Muscle layer of colon (tissue), 2 donors: ENCODE data around the gene KLF13.

Experiments
- H3K27ac ChIP-seq: one replicate; pipeline ENCODE4 v1.7.0; 2013; ENCODE audit warnings: low read depth, mild to moderate bottlenecking, low read length, moderate library complexity
- H3K27me3 ChIP-seq, 2 donors: one replicate each; pipeline ENCODE4 v1.7.0; 2013; ENCODE audit warnings: low read length in 2 of 2, mild to moderate bottlenecking in 2 of 2; ENCODE audit not compliant: insufficient read depth in 2 of 2, control insufficient read depth in 1 of 2
- H3K36me3 ChIP-seq: one replicate; pipeline ENCODE4 v1.7.0; 2013; ENCODE audit warnings: mild to moderate bottlenecking, low read length; ENCODE audit not compliant: insufficient read depth
- H3K4me1 ChIP-seq: one replicate; pipeline ENCODE4 v1.7.0; 2013; ENCODE audit warnings: mild to moderate bottlenecking, low read length; ENCODE audit not compliant: insufficient read depth
- H3K4me3 ChIP-seq, 2 donors: one replicate each; pipeline ENCODE4 v1.7.0; 2013; ENCODE audit warnings: low read length in 2 of 2, low read depth in 1 of 2, mild to moderate bottlenecking in 1 of 2, moderate library complexity in 1 of 2
- H3K9ac ChIP-seq: one replicate; pipeline ENCODE4 v1.7.0; 2013; ENCODE audit warnings: low read length
- H3K9me3 ChIP-seq: one replicate; pipeline ENCODE4 v1.7.0; 2013; ENCODE audit warnings: mild to moderate bottlenecking, low read length
- donor health status: abdominal sarcoma.
- donor health status: Adenocarcinoma of cecum.

Gene KLF13

GRCh38 chr15:31326156-31326874 lies at the start of gene KLF13:
Gene KLF13 (plus strand): TSS chr15:31326835. CDS start chr15:31327213, 378 bp downstream.
- Histone ChIP-seq H3K27me3 (no peaks in the 10 kb centered on the region), H3K4me1 (peaks cover 10% of the 10 kb centered on the region), H3K36me3 (no peaks in the 10 kb centered on the region), H3K27ac (peak within 1 kb of the TSS; percentile 98), H3K4me3 (peak within 1 kb of the TSS; percentile 69 to 81), H3K9ac (peak within 1 kb of the TSS; percentile 49), H3K9me3 (no peaks in the 10 kb centered on the region)

DNA sequence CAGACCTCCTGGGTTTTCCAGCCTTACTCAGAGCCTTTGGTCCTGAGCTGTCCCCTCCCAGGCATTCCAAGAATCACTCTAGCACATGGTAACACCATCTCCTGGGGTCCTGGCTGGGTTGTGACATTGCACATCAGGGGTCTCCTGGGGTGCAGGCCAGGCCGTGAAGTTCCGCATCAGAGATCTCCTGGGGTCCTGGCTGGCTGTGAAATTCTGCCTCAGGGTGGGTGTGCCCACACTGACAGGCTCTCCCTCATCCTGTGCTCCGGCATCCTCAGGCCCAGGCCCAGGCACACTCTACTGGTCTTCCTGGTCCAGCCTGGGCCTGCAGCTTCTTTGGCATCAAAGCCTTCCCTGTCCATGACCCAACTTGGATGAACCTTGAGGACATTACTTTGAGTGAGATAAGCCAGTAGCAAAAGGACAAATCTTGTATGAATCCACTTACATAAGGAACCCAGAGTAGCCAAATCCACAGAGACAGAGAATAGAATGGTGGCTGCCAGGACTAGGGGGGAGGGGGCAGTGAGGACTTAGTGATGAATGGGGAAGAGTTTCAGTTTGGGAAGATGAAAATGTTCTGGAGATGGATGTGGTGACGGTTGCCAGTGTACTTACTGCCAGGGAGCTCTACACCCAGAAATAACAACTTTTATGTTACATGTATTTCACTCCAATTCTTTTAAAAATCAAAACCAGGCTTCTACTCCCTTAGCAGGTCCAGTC lies 49.1 kb upstream of the KLF13 start:
- no peaks in the 10 kb centered on the region for H3K36me3 ChIP-seq
- no peak overlapping the region for H3K9ac ChIP-seq
- no peaks in the 10 kb centered on the region for H3K9me3 ChIP-seq
- no peaks in the 10 kb centered on the region for H3K27me3 ChIP-seq
- H3K4me1 ChIP-seq = no peaks in the 10 kb centered on the region
- H3K4me3 ChIP-seq = no peak overlapping the region
- H3K27ac ChIP-seq = no peak overlapping the region

DNA sequence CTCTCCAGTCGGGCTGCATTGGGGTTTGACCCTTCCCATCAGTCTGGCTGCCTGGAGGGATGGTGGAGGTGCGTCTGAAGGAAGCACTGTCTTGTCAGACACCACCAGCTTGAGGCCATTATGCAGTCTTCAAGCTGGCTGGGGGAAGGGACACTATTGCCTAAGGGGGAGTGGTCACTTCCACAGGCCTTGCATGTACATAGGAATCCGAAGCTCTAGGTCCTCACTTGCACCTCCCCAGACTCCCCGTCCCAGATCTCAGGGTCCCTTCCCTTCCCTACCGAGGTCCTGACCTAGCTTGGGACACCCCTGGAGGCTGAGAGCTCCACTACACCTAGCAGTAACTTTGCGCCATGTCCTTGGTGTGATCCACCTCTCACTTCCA lies 48.6 kb upstream of the KLF13 start:
- no peaks in the 10 kb centered on the region for H3K27me3 ChIP-seq
- H3K9ac ChIP-seq = no peak overlapping the region
- H3K4me1 ChIP-seq = no peaks in the 10 kb centered on the region
- H3K4me3 ChIP-seq = no peak overlapping the region
- no peaks in the 10 kb centered on the region for H3K36me3 ChIP-seq
- no peaks in the 10 kb centered on the region for H3K9me3 ChIP-seq
- H3K27ac ChIP-seq = no peak overlapping the region

DNA sequence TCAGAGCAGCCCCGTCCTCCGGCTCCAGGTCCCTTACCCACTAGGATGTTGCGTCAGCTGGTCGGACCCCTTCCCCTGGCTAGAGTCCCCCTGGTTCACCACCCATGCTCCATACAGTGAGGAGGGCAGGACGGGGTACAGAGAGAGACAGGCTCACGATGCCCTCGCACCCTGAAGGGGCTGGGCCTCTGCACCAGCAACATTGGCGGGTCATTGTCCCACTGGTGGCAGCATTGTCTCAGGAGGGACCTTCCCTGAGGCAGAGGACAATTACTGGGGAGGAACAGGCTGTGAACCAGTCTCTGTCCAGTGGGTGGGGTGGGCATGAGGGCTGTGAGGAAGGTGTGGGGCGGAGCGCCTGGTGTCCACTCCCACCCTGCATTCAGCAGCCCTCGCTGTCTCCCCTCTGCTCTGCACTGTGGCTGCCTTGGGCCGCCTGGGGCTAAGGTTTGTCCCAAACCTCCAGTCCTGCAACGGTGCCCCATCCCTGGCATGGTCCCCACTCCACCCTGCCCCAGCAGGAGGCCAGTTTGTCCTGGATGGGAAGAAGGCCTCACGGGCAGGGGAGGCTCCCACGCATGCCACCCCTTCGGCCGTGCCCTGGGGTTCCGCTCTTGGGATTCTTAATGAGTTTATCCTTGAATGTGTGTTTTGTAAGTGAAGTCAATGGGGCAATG lies 48.0 kb upstream of the KLF13 start:
- H3K9me3 ChIP-seq = no peaks in the 10 kb centered on the region
- H3K27me3 ChIP-seq = no peaks in the 10 kb centered on the region
- no peaks in the 10 kb centered on the region for H3K36me3 ChIP-seq
- no peak overlapping the region for H3K27ac ChIP-seq
- H3K9ac ChIP-seq = no peak overlapping the region
- H3K4me1 ChIP-seq = no peaks in the 10 kb centered on the region
- no peak overlapping the region for H3K4me3 ChIP-seq

DNA sequence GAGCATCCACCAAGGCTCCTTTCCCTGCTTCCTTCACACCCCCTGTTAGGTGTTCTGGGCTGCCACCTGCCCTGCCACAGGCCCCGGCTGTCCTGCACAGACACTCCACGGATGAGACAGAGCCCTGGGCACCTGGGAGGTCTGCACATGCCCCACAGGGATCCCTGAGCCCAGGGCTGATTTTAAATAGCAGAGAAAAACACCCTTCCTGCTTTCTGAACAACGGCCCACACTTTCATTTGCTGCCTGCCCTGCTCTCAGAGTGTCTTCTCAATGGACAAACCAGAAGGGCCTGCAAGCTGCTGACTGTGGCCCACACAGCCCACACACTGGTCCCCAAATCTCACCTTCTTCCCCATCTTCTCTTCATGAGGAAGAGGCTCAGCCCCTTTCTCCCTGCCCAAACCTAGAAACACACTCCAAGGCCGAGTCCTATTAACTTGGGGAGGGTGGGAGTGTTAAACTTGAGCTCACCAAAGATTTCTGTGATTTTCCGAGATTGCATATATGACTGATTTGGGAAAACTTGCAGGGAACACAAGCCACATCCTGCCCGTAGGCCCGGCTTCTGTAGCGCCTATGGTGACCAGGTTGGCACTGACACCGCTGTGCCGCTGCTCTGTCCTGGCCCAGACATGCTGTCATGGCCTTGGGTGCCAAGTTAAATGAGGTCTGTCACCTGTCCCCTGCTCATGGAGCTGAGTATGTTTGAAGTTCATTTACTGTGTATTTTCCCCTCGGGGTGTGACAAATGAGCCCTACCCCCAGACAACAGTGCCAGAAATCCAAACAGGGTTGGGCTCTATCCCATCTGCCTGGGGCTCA lies 47.2 kb upstream of the KLF13 start:
- H3K36me3 ChIP-seq = no peaks in the 10 kb centered on the region
- H3K9ac ChIP-seq = no peak overlapping the region
- no peaks in the 10 kb centered on the region for H3K9me3 ChIP-seq
- no peak overlapping the region for H3K4me3 ChIP-seq
- no peaks in the 10 kb centered on the region for H3K4me1 ChIP-seq
- no peak overlapping the region for H3K27ac ChIP-seq
- no peaks in the 10 kb centered on the region for H3K27me3 ChIP-seq

GRCh38 chr15:31280046-31280830 lies 46.4 kb upstream of the KLF13 start:
- no peak overlapping the region for H3K4me3 ChIP-seq
- no peak overlapping the region for H3K27ac ChIP-seq
- H3K27me3 ChIP-seq = no peaks in the 10 kb centered on the region
- H3K9ac ChIP-seq = no peak overlapping the region
- no peaks in the 10 kb centered on the region for H3K4me1 ChIP-seq
- no peaks in the 10 kb centered on the region for H3K36me3 ChIP-seq
- no peaks in the 10 kb centered on the region for H3K9me3 ChIP-seq

DNA sequence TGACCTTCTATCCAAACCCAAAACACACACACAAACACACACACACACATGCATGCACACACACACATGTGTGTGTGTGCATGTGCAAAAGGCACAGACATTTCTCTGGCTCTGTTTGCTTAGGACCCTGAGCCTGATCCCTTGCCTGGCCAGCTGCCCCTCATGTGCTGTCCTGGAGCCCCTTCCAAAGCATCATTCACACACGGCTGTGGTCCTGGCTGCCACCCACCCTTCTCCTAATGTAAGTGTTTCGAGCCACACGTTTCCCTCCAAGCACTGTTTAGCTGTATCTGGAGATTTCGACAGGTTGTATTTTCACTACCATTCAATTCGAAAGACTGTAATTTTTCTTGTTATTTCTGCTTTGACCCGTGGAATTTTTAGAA lies 45.8 kb upstream of the KLF13 start:
- Histone ChIP-seq H3K4me3 (no peak overlapping the region), H3K36me3 (no peaks in the 10 kb centered on the region), H3K27me3 (no peaks in the 10 kb centered on the region), H3K4me1 (no peaks in the 10 kb centered on the region), H3K9ac (no peak overlapping the region), H3K9me3 (no peaks in the 10 kb centered on the region), H3K27ac (no peak overlapping the region)

GRCh38 chr15:31283043-31283442 lies 43.6 kb upstream of the KLF13 start:
- no peaks in the 10 kb centered on the region for H3K27me3 ChIP-seq
- H3K9ac ChIP-seq = no peak overlapping the region
- H3K9me3 ChIP-seq = no peaks in the 10 kb centered on the region
- no peaks in the 10 kb centered on the region for H3K4me1 ChIP-seq
- H3K27ac ChIP-seq = no peak overlapping the region
- no peaks in the 10 kb centered on the region for H3K36me3 ChIP-seq
- no peak overlapping the region for H3K4me3 ChIP-seq

GRCh38 chr15:31285772-31286261 lies 40.8 kb upstream of the KLF13 start:
- no peaks in the 10 kb centered on the region for H3K27me3 ChIP-seq
- H3K4me1 ChIP-seq = no peaks in the 10 kb centered on the region

GRCh38 chr15:31291048-31291578 lies 35.5 kb upstream of the KLF13 start:
- Histone ChIP-seq H3K27ac (no peak overlapping the region), H3K27me3 (no peaks in the 10 kb centered on the region), H3K4me3 (no peak overlapping the region), H3K9me3 (no peaks in the 10 kb centered on the region), H3K9ac (no peak overlapping the region), H3K36me3 (no peaks in the 10 kb centered on the region), H3K4me1 (no peaks in the 10 kb centered on the region)

More at GRCh38 chr15:31285772-31286261, 40.8 kb upstream of the KLF13 start:
- Histone ChIP-seq H3K36me3 (no peaks in the 10 kb centered on the region), H3K4me3 (no peak overlapping the region), H3K27ac (no peak overlapping the region), H3K9ac (no peak overlapping the region), H3K9me3 (no peaks in the 10 kb centered on the region)
